B cell (primary cell): ENCODE results near the gene SLC9C1. TPM values are rescaled to one million over a fixed set of nuclear protein-coding genes. Genes with fewer than 3 reads are reported as not detected.

ENCODE experiments used
- ATAC-seq: fragments of 200-7000 bp; cut with Tn5 transposase; one replicate; pipeline ENCODE4 v1.10.0; 2021; ENCODE audit warnings: low read depth, mild to moderate bottlenecking, moderate number of reproducible peaks, moderate library complexity
- CTCF ChIA-PET: fragments of 350-600 bp; sonication (Branson Sonifier 250); formaldehyde crosslinking; loops from one replicate; lab custom pipeline; 2021; ENCODE audit warnings: antibody characterized with exemption, inconsistent platforms; lab: Charles Lee
- POLR2A ChIA-PET: fragments of 350-600 bp; sonication (Branson Sonifier 250); formaldehyde crosslinking; loops from one replicate; lab custom pipeline; 2021; ENCODE audit warnings: antibody characterized with exemption; lab: Charles Lee
- DNase-seq: peaks from one replicate; pipeline ENCODE4 v3.0.0; 2013
- H2AFZ ChIP-seq: 2 replicates; pipeline ENCODE4 v1.6.1; 2012; ENCODE audit warnings: mild to moderate bottlenecking, low read depth, low read length; ENCODE audit not compliant: insufficient read depth, poor library complexity, severe bottlenecking
- H3K27ac ChIP-seq, 2 donors: 1 replicate in 1 of 2; 2 replicates in 1 of 2; pipeline ENCODE4 v1.5.1; 2012 to 2013; ENCODE audit warnings: low read length in 2 of 2, mild to moderate bottlenecking in 2 of 2, moderate library complexity in 1 of 2
- H3K27me3 ChIP-seq, 4 experiments: fragments of 200-600 bp in 1 of 4; sonication (generic) in 1 of 4; replicated peaks in 1 of 4; 1 replicate in 2 of 4; 2 replicates in 2 of 4; pipeline versions ENCODE4 v1.6.1 to v1.7.0; 2013 to 2016; ENCODE audit warnings: low read length in 3 of 4, mild to moderate bottlenecking in 2 of 4, mixed read lengths in 1 of 4, moderate library complexity in 1 of 4; ENCODE audit not compliant: insufficient read depth in 4 of 4, control insufficient read depth in 3 of 4; ENCODE audit errors: control extremely low read depth in 1 of 4
- H3K36me3 ChIP-seq, 2 experiments: replicated peaks in 1 of 2; 1 replicate in 1 of 2; 2 replicates in 1 of 2; pipeline versions ENCODE4 v1.6.1 to v1.7.1; 2013; ENCODE audit warnings: low read length in 1 of 2; ENCODE audit not compliant: insufficient read depth in 2 of 2, control insufficient read depth in 1 of 2; ENCODE audit errors: control extremely low read depth in 1 of 2, extremely low read depth in 1 of 2
- H3K4me1 ChIP-seq, 2 donors: fragments of 200-600 bp in 1 of 2; sonication (generic) in 1 of 2; 1 replicate in 1 of 2; 2 replicates in 1 of 2; pipeline versions ENCODE4 v1.5.1 to v1.6.1; 2013 to 2017; ENCODE audit warnings: low read length in 2 of 2; ENCODE audit not compliant: control insufficient read depth in 2 of 2, insufficient read depth in 2 of 2
- H3K4me2 ChIP-seq: replicated peaks from 2 replicates; pipeline ENCODE3; 2012; ENCODE audit warnings: mild to moderate bottlenecking, low read depth, low read length; ENCODE audit not compliant: poor library complexity, severe bottlenecking
- H3K4me3 ChIP-seq, 5 experiments: fragments of 200-600 bp in 1 of 5; sonication (generic) in 1 of 5; 1 replicate in 3 of 5; 2 replicates in 2 of 5; pipeline versions ENCODE4 v1.5.1 to v1.7.0; 2011 to 2016; ENCODE audit warnings: low read length in 4 of 5, mild to moderate bottlenecking in 4 of 5, low read depth in 2 of 5, control low read depth in 1 of 5, moderate library complexity in 1 of 5; ENCODE audit not compliant: insufficient read depth in 1 of 5; ENCODE audit errors: control extremely low read depth in 1 of 5, extremely low read depth in 1 of 5
- H3K79me2 ChIP-seq: fragments of 200-600 bp; sonication (generic); one replicate; pipeline ENCODE4 v1.6.0; 2016; ENCODE audit warnings: low read length; ENCODE audit not compliant: control insufficient read depth, insufficient read depth
- H3K9ac ChIP-seq: fragments of 200-600 bp; sonication (generic); 2 replicates; pipeline ENCODE4 v1.6.1; 2017; ENCODE audit warnings: mild to moderate bottlenecking, low read length, moderate library complexity
- H3K9me3 ChIP-seq, 3 donors: one replicate each; pipeline versions ENCODE4 v1.6.1 to v1.7.1; 2013; ENCODE audit warnings: low read length in 2 of 3; ENCODE audit not compliant: control insufficient read depth in 2 of 3, insufficient read depth in 1 of 3; ENCODE audit errors: control extremely low read depth in 1 of 3
- H4K20me1 ChIP-seq: 2 replicates; pipeline ENCODE4 v1.6.0; 2012; ENCODE audit warnings: mild to moderate bottlenecking, low read length; ENCODE audit not compliant: insufficient read depth, control insufficient read depth, poor library complexity, severe bottlenecking
- H3K27ac Mint-ChIP-seq: one replicate; pipeline ENCODE4 v1.8.0; 2021; ENCODE audit warnings: mixed read lengths
- H3K27me3 Mint-ChIP-seq: one replicate; pipeline ENCODE4 v1.8.0; 2021; ENCODE audit warnings: mixed read lengths
- H3K4me1 Mint-ChIP-seq: one replicate; pipeline ENCODE4 v1.8.0; 2021; ENCODE audit warnings: mixed read lengths
- H3K4me3 Mint-ChIP-seq: one replicate; pipeline ENCODE4 v1.8.0; 2021; ENCODE audit warnings: mixed read lengths
- H3K9me3 Mint-ChIP-seq: one replicate; pipeline ENCODE4 v1.8.0; 2022; ENCODE audit warnings: mixed read lengths; ENCODE audit not compliant: insufficient read depth
- CTCF ChIP-seq: fragments of 200-600 bp; IDR thresholded peaks from one replicate; pipeline ENCODE4 v1.8.0; 2022; ENCODE audit warnings: antibody characterized with exemption, mild to moderate bottlenecking
- EZH2 ChIP-seq: IDR thresholded peaks from 2 replicates; pipeline ENCODE4 v1.6.1; 2012; ENCODE audit warnings: borderline replicate concordance, low read depth, mild to moderate bottlenecking, moderate library complexity, low read length; ENCODE audit not compliant: insufficient read depth, poor library complexity, severe bottlenecking
- WGBS: methylation state at CpG from one replicate; pipeline ENCODE4 v1.1.5; 2013; ENCODE audit warnings: missing lambda C conversion rate; ENCODE audit not compliant: insufficient coverage; 5-methylcytosine and 5-hydroxymethylcytosine counted together
- intact Hi-C: fragments of 100-400 bp; cut with micrococcal nuclease; formaldehyde crosslinking; loops from one replicate; pipeline ENCODE4 v1.10.0; 2022
- polyA plus RNA-seq: library from polyadenylated mRNA; depleted of rRNA; stranded (reverse); fragments of >200 nt; gene quantifications from 2 replicates; pipeline ENCODE4 v1.2.3, GENCODE V29; 2012
- total RNA-seq, 2 donors: library from RNA; stranded (reverse); fragments of 120-200 nt in 1 of 2; gene quantifications; 1 replicate in 1 of 2; 2 replicates in 1 of 2; pipeline versions ENCODE4 v1.2.3 to v1.2.4, GENCODE V29; 2013 to 2022

SLC9C1 gene
- total and polyA plus RNA-seq, 2 donors (not counting 1 experiment from before 2014, with no cell fraction given) = 0.07 to 0.49 TPM

DNA sequence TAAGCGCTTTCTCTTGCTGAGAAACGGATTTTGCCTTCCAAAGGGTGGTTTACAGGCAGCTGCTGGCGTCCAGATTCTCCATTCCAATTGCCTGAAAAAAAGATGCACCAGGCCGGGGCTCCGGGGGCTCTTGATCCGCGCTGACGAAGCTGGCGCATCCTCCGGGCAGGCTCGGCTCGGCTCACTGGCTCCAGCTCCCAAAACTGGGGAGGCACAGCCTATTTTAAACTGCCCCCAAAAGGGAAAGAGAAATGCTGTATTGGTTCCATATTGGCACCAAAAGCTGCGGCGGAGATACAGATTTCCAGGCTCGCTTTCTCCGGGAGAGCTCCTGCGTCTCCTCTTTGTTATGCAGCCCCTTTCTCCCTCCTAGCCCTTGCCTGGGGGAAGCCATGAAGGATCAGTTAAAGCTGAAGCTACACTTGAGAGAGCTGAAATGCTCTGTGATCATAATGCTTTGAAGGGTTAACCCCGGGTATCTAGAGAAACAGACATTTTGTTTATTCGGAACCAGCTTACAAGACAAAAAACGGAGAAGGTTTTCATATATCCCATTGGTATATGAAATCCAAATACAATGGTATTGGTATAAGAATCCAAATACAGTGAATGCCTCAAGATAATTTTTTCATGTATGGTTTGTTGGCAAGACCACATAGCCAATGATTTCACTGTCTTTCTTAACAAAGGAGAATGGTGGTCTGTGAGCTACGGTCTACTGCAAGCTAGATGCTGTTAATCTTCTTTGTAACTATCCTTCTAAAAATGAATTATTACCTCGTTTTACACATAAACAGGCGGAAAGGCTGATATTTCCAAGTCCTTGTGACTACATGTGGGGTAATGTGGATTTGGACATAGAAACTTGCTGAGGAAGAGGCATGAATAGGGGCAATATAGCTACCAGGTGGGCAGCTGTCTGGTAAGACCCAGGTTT lies 39.6 kb upstream of the SLC9C1 start:
- H3K36me3 ChIP-seq = peaks cover 1 to 6% of the 10 kb centered on the region in 2 experiments
- intact Hi-C loops = loop anchor here (2.0 kb wide), 1 partner anchor 197 kb away; no protein-coding TSS in a partner anchor
- peak overlapping the region; percentile 65 to 93 (median 89) for H3K4me3 ChIP-seq
- no peaks in the 10 kb centered on the region for H3K27me3 ChIP-seq
- peak; percentile 34 for DNase-seq
- Mint-ChIP-seq H3K4me1 (peaks cover 57% of the 10 kb centered on the region), H3K9me3 (no peaks in the 10 kb centered on the region), H3K4me3 (peak overlapping the region; percentile 94), H3K27ac (peak overlapping the region; percentile 95), H3K27me3 (no peaks in the 10 kb centered on the region)
- H4K20me1 ChIP-seq = no peaks in the 10 kb centered on the region
- peak overlapping the region; percentile 78 for H3K4me2 ChIP-seq
- no peaks in the 10 kb centered on the region for H3K9me3 ChIP-seq
- H3K79me2 ChIP-seq = peaks cover 82% of the 10 kb centered on the region
- H3K4me1 ChIP-seq = peaks cover 31 to 35% of the 10 kb centered on the region in 2 donors
- TF ChIP-seq CTCF (no peak), EZH2 (no peak)
- peak overlapping the region; percentile 70 to 83 for H3K27ac ChIP-seq
- H3K9ac ChIP-seq = peak overlapping the region; percentile 85
- ATAC-seq = peak; percentile 43
- H2AFZ ChIP-seq = peak overlapping the region; percentile 92
- ChIA-PET CTCF (interaction anchor here (0.8 to 6.7 kb wide), 22 partner anchors 9 to 223 kb away, joined by 3 to 50 read pairs (median 5); partner anchors contain the start of genes BTLA and SLC9C1), POLR2A (interaction anchor here (0.7 to 4.1 kb wide), 8 partner anchors 13 to 185 kb away, joined by 3 to 26 read pairs (median 5); partner anchors contain the start of gene BTLA)
- WGBS = 0% methylated on average over 16 of the region's 23 CpGs
